Measurements from ENCODE around the gene CST4. TPM values are rescaled to one million over a fixed set of nuclear protein-coding genes. Genes with fewer than 3 reads are reported as not detected.

CST4 gene
- total and polyA plus RNA-seq, 10 of the 15 experiments (the other 5 are each of a cell fraction or from before 2014, with no cell fraction given) = not detected

DNA sequence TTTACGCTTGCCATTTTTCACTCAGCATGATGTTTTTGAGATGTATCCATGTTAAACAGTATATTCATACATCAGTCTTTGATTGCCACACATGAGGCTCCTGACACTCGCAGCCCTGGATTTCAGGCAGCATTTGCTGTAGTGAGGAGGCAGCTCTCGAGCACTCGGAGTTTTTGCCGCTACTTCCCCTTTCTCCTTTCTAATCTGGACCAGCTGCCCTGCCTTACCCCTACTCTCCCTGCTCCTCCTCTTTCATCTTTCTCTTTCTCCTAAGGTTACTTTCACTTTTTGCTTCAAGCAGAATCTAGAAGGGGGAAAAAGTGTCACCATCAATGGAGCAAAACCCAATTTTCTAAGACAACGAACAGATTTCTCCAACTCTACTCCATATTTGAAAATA lies 45.2 kb downstream of the CST4 start:
- ChIA-PET RAD21 (ENCODE audit: unreplicated experiment) (no interaction called here), POLR2A (no interaction called here), CTCF (interaction anchor here (1.2 kb wide), 1 partner anchor 226 kb away, joined by 3 read pairs; no protein-coding TSS in a partner anchor), SMC1A (ENCODE audit: uncharacterized antibody, unreplicated experiment) (interaction anchor here (1.0 kb wide), 1 partner anchor 202 kb away, joined by 3 read pairs; no protein-coding TSS in a partner anchor)
- WGBS (ENCODE audit: insufficient coverage, insufficient replicate concordance, low lambda C conversion rate, missing lambda C conversion rate) = 23% methylated on average over 6 of the region's 6 CpGs
- Histone ChIP-seq H3K27me3 (replicated peaks in 1 of 2; ENCODE audit: control insufficient read depth in 2 of 2, insufficient read depth in 2 of 2, low read length in 1 of 2) (no peaks in the 10 kb centered on the region), H3K4me2 (ENCODE audit: control insufficient read depth, insufficient read depth) (no peak overlapping the region), H2AFZ (ENCODE audit: control insufficient read depth, low read depth, low read length) (no peak overlapping the region), H3K4me3 (no peak overlapping the region), H3K9ac (ENCODE audit: control insufficient read depth, insufficient read depth, low read length) (no peak overlapping the region), H3K27ac (ENCODE audit: control insufficient read depth, insufficient read depth) (no peak overlapping the region), H3K4me1 (ENCODE audit: control insufficient read depth, insufficient read depth, low read length) (peaks cover 44% of the 10 kb centered on the region), H3K79me2 (ENCODE audit: control insufficient read depth, insufficient read depth, low read length) (no peaks in the 10 kb centered on the region), H3K36me3 (ENCODE audit: control insufficient read depth in 2 of 2, insufficient read depth in 2 of 2, low read length in 1 of 2) (no peaks in the 10 kb centered on the region), H4K20me1 (ENCODE audit: control insufficient read depth, insufficient read depth) (no peaks in the 10 kb centered on the region), H3K9me3 (replicated peaks; ENCODE audit: control insufficient read depth, insufficient read depth, low read length) (no peaks in the 10 kb centered on the region; the same call in 1 of the 3 replicates)
- DNase-seq (ENCODE audit: low read depth, low spot score) (no peak), FAIRE-seq (no peak), ATAC-seq (peak; percentile 61)
- intact Hi-C loops (cut with micrococcal nuclease; ENCODE audit: unreplicated experiment) = no loop called here
- TF ChIP-seq CHD1 (IDR thresholded peaks at IDR 0.05; ENCODE audit: low read depth, low read length) (no peak), SPI1 (IDR thresholded peaks at IDR 0.05; ENCODE audit: borderline replicate concordance, insufficient read depth, low read depth, low read length) (peak; percentile 40; the same call in 1 of the 2 replicates)
- in situ Hi-C loops (cut with MboI) = no loop called here
- no TSS peak for BruUV-seq (replicated peaks)

DNA sequence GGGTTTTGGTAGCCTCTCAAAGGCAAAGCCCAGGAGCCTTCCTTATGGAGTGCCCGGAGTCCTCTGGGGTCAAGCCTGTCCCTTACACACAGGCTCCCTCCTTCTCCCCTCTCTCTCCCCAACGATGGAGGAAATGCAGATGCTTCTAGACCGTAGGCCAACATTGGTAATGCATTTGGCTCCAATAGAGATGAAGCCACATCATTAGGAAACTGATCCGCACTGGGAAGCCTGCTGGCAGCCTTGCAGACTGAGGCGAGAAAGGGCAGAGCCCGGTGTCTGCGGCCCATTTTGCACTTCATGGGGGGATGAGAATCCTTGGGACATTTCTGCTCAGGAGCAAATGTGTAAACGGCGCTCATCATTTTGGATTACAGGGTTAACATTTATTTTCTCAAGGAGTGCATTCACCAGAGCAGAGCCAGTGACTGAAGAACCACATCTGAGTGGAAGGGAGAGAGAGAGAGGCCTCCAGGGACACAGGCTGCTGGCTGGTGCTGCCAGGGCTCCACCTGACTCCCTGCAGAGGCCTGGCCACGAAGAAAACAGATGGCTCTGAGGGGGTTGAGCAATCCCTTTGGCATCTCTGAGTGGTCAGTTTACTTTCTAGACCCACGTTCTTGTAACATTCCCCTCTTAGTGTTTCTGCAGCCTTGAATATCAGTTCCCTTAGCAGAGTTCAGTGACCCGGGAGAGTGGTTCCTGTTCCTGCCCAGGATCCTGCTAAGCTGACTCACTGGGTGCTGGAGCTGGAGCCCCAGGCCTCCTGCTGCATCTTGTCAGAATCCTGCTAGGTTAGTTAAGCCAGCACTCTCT lies 46.7 kb downstream of the CST4 start:
- POLR2A ChIA-PET = no interaction called here
- SMC1A ChIA-PET (ENCODE audit: uncharacterized antibody, unreplicated experiment) = no interaction called here
- TF ChIP-seq ATF7 (IDR thresholded peaks at IDR 0.05; ENCODE audit: low read depth) = no peak
- TF ChIP-seq, protein P1, sequence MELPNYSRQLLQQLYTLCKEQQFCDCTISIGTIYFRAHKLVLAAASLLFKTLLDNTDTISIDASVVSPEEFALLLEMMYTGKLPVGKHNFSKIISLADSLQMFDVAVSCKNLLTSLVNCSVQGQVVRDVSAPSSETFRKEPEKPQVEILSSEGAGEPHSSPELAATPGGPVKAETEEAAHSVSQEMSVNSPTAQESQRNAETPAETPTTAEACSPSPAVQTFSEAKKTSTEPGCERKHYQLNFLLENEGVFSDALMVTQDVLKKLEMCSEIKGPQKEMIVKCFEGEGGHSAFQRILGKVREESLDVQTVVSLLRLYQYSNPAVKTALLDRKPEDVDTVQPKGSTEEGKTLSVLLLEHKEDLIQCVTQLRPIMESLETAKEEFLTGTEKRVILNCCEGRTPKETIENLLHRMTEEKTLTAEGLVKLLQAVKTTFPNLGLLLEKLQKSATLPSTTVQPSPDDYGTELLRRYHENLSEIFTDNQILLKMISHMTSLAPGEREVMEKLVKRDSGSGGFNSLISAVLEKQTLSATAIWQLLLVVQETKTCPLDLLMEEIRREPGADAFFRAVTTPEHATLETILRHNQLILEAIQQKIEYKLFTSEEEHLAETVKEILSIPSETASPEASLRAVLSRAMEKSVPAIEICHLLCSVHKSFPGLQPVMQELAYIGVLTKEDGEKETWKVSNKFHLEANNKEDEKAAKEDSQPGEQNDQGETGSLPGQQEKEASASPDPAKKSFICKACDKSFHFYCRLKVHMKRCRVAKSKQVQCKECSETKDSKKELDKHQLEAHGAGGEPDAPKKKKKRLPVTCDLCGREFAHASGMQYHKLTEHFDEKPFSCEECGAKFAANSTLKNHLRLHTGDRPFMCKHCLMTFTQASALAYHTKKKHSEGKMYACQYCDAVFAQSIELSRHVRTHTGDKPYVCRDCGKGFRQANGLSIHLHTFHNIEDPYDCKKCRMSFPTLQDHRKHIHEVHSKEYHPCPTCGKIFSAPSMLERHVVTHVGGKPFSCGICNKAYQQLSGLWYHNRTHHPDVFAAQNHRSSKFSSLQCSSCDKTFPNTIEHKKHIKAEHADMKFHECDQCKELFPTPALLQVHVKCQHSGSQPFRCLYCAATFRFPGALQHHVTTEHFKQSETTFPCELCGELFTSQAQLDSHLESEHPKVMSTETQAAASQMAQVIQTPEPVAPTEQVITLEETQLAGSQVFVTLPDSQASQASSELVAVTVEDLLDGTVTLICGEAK (IDR thresholded peaks at IDR 0.05; ENCODE audit: borderline replicate concordance) = no peak
- H3K4me3 ChIP-seq = no peak overlapping the region
- no peak overlapping the region for H3K27ac ChIP-seq (ENCODE audit: control insufficient read depth, insufficient read depth)
- intact Hi-C loops (cut with micrococcal nuclease; ENCODE audit: unreplicated experiment) = no loop called here
- no peak overlapping the region; the same call in 1 of the 2 replicates for H2AFZ ChIP-seq (ENCODE audit: control insufficient read depth, low read depth, low read length)
- H3K79me2 ChIP-seq (ENCODE audit: control insufficient read depth, insufficient read depth, low read length) = no peaks in the 10 kb centered on the region
- no peaks in the 10 kb centered on the region for H3K36me3 ChIP-seq (ENCODE audit: control insufficient read depth in 2 of 2, insufficient read depth in 2 of 2, low read length in 1 of 2)
- no peaks in the 10 kb centered on the region for H3K27me3 ChIP-seq (replicated peaks in 1 of 2; ENCODE audit: control insufficient read depth in 2 of 2, insufficient read depth in 2 of 2, low read length in 1 of 2)
- in situ Hi-C loops (cut with MboI) = no loop called here
- H3K4me1 ChIP-seq (ENCODE audit: control insufficient read depth, insufficient read depth, low read length) = peaks cover 44% of the 10 kb centered on the region
- no peak overlapping the region for H3K4me2 ChIP-seq (ENCODE audit: control insufficient read depth, insufficient read depth)
- RAD21 ChIA-PET (ENCODE audit: unreplicated experiment) = no interaction called here
- 63% methylated on average over 12 of the region's 12 CpGs for WGBS (ENCODE audit: insufficient coverage, insufficient replicate concordance, low lambda C conversion rate, missing lambda C conversion rate)
- CTCF ChIA-PET = interaction anchor here (1.2 kb wide), 1 partner anchor 225 kb away, joined by 3 read pairs; no protein-coding TSS in a partner anchor
- ATAC-seq = no peak
- no peak for FAIRE-seq
- DNase-seq (ENCODE audit: low read depth, low spot score) = no peak
- no TSS peak for BruUV-seq (replicated peaks)
- H3K9ac ChIP-seq (ENCODE audit: control insufficient read depth, insufficient read depth, low read length) = no peak overlapping the region
- no peaks in the 10 kb centered on the region; the same call in 1 of the 3 replicates for H3K9me3 ChIP-seq (replicated peaks; ENCODE audit: control insufficient read depth, insufficient read depth, low read length)
- no peaks in the 10 kb centered on the region for H4K20me1 ChIP-seq (ENCODE audit: control insufficient read depth, insufficient read depth)

All from GM12878 (cell line).